Measurements from ENCODE around the gene MGRN1. TPM values are rescaled to one million over a fixed set of nuclear protein-coding genes. Genes with fewer than 3 reads are reported as not detected.

Gene MGRN1
- total RNA-seq: 93.2 TPM

- DNase-seq (ENCODE audit: low read depth in 2 of 3, low spot score in 2 of 3): peak; percentile 86 to 98 (median 97)
Observed at GRCh38 chr16:4624015-4624826, at the start of gene MGRN1. TSS of gene MGRN1 (plus strand) at chr16:4624826. CDS start at chr16:4624961, 135 bp downstream.

DNA sequence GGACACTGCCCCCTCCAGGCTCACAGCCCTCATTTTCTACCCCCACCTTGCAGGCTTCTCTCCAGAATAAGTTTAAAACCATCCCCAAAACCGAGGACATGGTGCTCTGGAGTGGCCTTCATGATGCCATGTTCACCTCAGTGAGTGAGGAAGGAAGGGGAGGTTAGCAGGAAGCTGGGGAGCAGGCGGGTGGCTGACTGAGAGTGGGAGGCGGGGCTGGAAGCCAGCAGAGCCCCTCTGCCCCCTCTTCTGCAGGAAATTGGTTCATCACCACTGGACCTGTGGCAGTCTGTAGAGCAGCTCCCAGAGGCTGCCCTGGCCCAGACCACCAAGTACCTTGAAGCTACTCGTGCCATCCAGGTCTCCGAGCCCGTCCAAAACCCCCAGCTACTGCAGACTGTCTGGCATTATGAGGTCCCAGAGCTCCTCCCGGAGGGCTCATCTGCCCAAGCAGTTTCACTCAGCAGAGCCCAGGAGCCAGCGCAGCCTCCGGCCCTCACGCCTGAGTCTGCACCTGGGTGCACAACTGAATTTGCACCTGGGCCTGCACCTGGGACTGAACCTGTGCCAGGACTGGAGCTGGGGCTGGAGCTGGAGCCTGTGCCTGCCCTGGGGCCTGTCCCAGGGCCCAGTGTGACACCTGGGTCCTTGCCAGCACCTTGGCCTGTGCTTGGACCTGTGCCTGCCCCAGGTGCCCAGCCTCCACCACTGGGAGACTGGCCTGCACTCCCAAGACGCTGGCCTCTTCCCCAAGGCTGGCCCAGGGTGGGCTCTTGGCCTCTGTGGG lies 49.5 kb upstream of the MGRN1 start:
- peak in 2 of 3 donors; percentile 25 to 38 for DNase-seq (ENCODE audit: low read depth in 2 of 3, low spot score in 2 of 3)

DNA sequence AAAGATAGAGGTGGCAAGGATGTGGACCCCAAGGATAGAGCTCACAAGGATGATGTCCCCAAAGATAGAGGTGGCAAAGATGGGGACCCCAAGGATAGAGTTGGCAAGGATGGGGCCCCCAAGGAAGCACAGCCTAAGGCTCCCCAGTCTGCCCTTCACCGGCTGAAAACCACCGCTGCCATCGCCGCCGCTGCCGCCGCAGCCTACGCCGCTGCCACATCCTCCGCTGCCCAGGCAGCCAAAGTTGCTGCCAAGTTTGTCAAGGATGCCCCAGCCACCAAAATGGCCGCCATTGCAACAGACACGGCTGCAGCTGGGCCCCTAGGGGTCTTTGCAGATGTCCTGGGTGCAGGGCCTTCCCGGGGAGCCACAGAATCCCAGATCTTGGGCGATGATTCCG lies 48.6 kb upstream of the MGRN1 start:
- DNase-seq (ENCODE audit: low read depth in 2 of 3, low spot score in 2 of 3): no peak

DNA sequence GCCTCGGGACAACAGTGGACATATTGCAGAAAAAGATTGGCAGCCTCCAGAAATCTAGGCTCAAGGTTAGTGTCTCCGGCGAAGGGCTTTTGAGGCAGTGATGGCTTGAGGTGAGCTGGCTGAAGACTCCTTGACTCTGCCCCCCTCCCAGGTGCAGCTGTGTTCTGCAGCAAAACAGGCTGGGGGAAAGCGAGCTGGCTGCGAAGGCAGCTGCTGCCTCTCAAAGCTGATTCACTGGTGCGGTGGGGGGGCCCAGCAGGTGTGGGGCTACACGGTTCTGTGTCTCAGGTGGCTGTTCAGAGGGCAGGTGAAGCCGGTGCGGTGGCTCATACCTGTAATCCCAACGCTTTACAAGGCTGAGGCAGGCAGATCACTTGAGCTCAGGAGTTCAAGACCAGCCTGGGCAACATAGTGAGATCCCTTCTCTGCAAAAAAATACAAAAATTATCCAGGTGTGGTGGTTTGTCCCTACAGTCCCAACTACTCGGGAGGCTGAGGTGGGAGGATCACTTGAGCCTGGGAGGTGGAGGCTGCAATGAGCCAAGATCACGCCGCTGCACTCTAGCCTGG lies 45.6 kb upstream of the MGRN1 start:
- no peak for DNase-seq (ENCODE audit: low read depth in 2 of 3, low spot score in 2 of 3)

DNA sequence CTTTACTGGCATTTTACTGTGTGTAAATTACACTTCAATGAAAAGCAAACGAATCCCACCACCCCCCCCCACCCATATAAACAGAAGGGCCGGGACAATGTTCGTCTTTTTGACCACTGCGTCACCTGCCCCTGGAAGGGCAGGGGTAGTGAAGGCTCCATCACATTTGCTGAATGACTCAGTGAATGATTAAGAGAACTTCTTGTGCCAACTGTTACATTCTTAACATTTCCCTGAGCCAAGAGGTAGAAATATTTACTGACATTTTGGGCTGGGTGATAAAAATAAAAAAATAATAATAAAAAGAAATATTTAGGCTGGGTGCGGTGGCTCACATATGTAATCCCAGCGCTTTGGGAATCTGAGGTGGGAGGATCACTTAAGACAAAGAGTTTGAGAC lies 44.4 kb upstream of the MGRN1 start:
- no peak for DNase-seq (ENCODE audit: low read depth in 2 of 3, low spot score in 2 of 3)

- DNase-seq (ENCODE audit: low read depth in 2 of 3, low spot score in 2 of 3): no peak
Observed at GRCh38 chr16:4583906-4584305, 40.7 kb upstream of the MGRN1 start.

DNA sequence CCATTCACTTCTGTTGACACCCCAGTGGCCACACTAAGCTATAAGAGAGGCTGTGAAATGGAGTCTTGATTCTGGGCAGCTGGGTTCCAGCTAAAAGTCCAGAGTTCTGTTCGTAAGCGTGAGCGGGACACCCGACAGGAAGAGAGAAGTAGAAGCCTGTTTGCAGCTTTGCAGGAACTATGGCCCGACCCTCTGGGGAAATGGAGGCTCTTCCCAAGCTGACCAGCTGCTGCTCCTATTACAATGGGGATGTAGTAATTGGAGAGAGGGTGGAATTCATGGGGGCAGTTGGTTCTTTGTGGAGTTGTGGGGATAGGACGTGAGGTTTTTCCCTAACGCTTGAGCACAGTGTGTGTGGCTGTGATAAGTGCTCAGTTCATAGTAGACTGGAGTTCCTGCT lies 38.3 kb upstream of the MGRN1 start:
- no peak for DNase-seq (ENCODE audit: low read depth in 2 of 3, low spot score in 2 of 3)

- DNase-seq (ENCODE audit: low read depth in 2 of 3, low spot score in 2 of 3): no peak
Observed at GRCh38 chr16:4588386-4588785, 36.2 kb upstream of the MGRN1 start.

GRCh38 chr16:4588961-4589360 lies 35.7 kb upstream of the MGRN1 start:
- DNase-seq (ENCODE audit: low read depth in 2 of 3, low spot score in 2 of 3): no peak

DNA sequence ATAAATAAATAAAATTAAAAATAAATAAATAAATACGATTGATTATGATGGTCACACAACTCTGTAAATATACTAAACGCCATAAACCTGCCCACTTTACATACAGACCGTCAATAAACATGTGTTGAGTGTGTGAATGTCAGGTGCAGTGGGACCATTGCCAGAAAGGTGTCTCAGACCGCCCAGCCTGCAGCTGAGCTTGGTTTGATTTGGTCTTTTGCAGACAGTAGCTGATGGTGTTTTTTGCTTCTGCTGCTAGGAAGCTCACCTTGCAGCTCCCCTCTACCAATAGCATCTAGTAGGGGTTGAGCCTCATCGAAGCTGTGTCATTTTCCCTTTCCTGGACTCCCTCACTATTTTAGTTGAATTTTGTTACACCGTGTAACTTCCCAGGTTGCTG lies 33.4 kb upstream of the MGRN1 start:
- DNase-seq (ENCODE audit: low read depth in 2 of 3, low spot score in 2 of 3): no peak

DNA sequence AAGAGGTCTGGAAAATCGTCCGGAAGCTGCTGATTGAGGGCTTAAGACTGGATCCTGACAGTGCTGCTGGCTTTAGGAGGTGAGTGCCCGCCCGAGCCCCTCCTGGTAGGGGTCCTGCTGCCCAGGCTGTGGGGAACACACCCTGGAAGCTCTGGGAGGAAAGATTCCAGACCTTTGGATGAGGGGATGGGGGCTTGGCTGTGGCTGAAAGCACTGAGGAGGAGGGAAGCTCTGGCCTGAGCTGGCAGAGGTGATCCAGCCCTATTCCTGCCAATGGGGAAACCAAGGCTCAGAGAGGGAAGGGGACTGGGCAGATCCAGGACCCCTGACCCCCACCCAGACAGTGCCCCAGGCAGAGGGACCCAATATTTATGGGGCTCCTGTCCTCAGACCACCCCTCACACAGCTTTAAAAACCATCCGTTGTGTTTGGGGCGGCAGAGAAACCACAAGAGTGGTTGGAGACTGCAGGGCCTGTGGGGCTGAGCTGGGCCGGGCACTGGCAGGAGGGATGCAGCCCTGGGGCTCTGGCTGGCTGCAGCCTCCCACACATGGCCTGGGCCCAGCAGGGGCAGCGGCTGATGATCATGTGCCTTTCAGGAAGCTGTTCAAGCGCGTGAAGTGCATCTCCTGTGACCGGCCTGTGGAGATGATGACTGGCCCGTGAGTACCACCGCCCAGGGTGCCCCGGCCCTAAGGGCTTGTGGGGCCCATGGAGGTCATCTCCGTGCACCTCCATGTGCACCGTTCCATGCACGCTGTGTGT lies 32.7 kb upstream of the MGRN1 start:
- no peak for DNase-seq (ENCODE audit: low read depth in 2 of 3, low spot score in 2 of 3)

- no peak for DNase-seq (ENCODE audit: low read depth in 2 of 3, low spot score in 2 of 3)
Observed at GRCh38 chr16:4593086-4593485, 31.5 kb upstream of the MGRN1 start.

GRCh38 chr16:4594433-4595410 lies 29.9 kb upstream of the MGRN1 start:
- DNase-seq (ENCODE audit: low read depth in 2 of 3, low spot score in 2 of 3): no peak

DNA sequence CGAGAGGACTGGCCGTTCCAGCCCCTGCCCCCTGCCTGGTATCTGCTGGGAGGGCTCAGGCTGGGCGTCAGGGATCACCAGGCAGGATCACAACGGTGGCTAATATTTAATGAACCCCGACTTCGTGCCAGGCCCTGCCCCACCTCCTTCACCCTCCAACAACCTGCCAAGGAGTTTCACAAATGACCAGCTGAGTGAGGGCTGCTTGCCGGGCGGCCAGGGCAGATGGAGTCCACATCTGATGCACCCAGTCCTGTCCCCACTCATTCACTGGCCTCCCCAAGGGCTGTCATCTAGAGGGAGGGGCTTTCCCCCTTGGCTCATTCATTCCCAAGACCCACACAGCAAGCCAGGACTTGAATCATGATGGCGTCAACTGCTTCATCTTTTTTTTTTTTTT lies 27.5 kb upstream of the MGRN1 start:
- no peak for DNase-seq (ENCODE audit: low read depth in 2 of 3, low spot score in 2 of 3)

GRCh38 chr16:4599037-4599436 lies 25.6 kb upstream of the MGRN1 start:
- DNase-seq (ENCODE audit: low read depth in 2 of 3, low spot score in 2 of 3): no peak

DNA sequence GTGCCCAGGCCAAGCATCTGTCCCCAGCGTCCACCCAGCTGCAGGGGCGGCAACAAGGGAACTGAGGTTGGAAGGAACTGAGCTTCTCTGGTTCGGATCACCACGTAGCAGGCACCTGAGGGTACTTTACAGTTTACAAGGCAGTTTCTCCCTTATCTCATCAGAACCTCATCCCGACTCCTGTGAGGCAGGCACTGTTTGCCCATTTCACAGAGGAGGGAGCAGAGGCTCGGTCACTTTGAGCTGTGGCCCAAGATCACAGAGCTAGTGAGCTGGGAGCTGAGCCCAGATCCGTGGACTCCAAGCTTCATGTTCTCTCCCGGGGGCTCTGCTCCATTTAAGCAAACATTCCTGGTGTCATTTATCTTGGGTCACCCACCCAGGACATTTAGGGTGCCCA lies 25.1 kb upstream of the MGRN1 start:
- no peak for DNase-seq (ENCODE audit: low read depth in 2 of 3, low spot score in 2 of 3)

DNA sequence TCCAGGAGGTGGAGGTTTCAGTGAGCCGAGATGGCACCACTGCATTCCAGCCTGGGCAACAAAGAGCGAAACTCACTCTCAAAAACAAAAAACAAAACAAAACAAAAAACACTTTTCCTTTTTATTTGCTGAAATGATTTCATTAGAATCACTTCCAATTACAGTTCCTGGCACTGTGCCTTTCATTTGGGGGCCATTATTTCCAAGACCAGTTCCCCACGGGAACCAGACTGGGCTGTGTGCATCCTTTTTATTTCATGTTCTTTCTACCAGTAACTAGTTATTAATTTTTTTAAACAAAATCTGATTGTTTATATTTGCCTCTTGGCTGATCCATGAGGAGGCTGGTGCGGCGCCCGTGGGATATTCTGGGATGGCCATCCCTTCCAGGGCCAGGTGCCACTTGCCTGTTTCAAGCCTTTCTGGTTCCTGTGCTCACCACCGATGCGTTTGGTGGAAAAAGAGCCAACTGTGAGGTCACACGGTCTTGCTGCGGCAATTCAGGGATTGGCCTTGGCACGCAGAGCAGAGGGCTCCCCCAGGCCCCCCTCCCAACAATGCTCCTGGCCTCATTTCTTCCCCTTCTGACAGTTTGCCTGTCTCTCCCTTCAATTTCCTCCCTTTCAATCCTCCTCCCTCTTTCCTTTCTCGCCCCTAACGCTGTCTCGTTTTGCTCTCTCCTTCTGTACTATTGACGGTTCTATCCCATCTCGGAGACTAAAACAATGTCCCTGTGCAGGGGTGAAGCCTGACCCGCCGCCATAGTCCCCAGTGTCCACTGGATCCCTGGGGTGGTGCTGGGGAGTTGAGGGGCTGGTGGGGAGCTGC lies 23.4 kb upstream of the MGRN1 start:
- DNase-seq (ENCODE audit: low read depth in 2 of 3, low spot score in 2 of 3): no peak

DNA sequence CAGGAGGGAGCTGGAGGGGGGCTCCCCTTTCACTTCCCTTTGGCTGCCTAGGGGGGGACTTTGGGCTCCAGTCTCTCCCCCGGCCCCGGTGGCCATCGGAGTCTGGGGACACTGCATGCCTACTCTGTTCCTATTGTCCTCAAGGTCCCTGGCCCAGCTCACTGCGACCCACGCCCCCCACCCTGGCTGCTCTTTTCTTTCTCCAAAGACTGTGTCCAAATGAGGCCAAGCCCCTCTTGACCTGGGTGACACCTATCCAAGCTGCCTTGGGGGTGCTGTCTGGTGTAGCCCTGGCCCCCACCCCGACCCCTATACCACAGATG lies 22.8 kb upstream of the MGRN1 start:
- DNase-seq (ENCODE audit: low read depth in 2 of 3, low spot score in 2 of 3): no peak

GRCh38 chr16:4602331-4602730 lies 22.3 kb upstream of the MGRN1 start:
- no peak for DNase-seq (ENCODE audit: low read depth in 2 of 3, low spot score in 2 of 3)

Data from hematopoietic multipotent progenitor cell (in vitro differentiated cells).